HuH-7.5 (cell line): ENCODE measurements around the gene MUC6.

ENCODE experiments used
- DNase-seq: peaks from one replicate; pipeline ENCODE4 v3.0.0; 2011; ENCODE audit warnings: low spot score

The MUC6 gene

GRCh38 chr11:1009371-1009770 lies 27.1 kb downstream of the MUC6 start:
- no peak for DNase-seq

- no peak for DNase-seq
Measured at GRCh38 chr11:1008803-1009145, 27.7 kb downstream of the MUC6 start.

GRCh38 chr11:1008001-1008802 lies 28.3 kb downstream of the MUC6 start:
- DNase-seq, result no peak

GRCh38 chr11:1007279-1007678 lies 29.2 kb downstream of the MUC6 start:
- DNase-seq, result no peak

GRCh38 chr11:1006762-1007161 lies 29.8 kb downstream of the MUC6 start:
- DNase-seq, result no peak

- DNase-seq, result no peak
Measured at GRCh38 chr11:1005928-1006327, 30.6 kb downstream of the MUC6 start.

- no peak for DNase-seq
Measured at GRCh38 chr11:1003159-1003558, 33.4 kb downstream of the MUC6 start.

- no peak for DNase-seq
Measured at GRCh38 chr11:1002406-1002984, 34.0 kb downstream of the MUC6 start.

GRCh38 chr11:1001617-1002405 lies 34.7 kb downstream of the MUC6 start:
- DNase-seq, result no peak

- no peak for DNase-seq
Measured at GRCh38 chr11:1000357-1001278, 35.9 kb downstream of the MUC6 start.

GRCh38 chr11:999009-999408 lies 37.5 kb downstream of the MUC6 start:
- DNase-seq, result no peak

GRCh38 chr11:997907-998306 lies 38.6 kb downstream of the MUC6 start:
- no peak for DNase-seq

GRCh38 chr11:996681-997080 lies 39.8 kb downstream of the MUC6 start:
- no peak for DNase-seq

GRCh38 chr11:995752-996420 lies 40.6 kb downstream of the MUC6 start:
- no peak for DNase-seq

- no peak for DNase-seq
Measured at GRCh38 chr11:995044-995751, 41.3 kb downstream of the MUC6 start.

GRCh38 chr11:993632-994167 lies 42.8 kb downstream of the MUC6 start:
- DNase-seq, result no peak

- no peak for DNase-seq
Measured at GRCh38 chr11:992577-992976, 43.9 kb downstream of the MUC6 start.

GRCh38 chr11:991711-992307 lies 44.7 kb downstream of the MUC6 start:
- no peak for DNase-seq

GRCh38 chr11:991034-991433 lies 45.5 kb downstream of the MUC6 start:
- DNase-seq, result no peak

GRCh38 chr11:990101-990500 lies 46.4 kb downstream of the MUC6 start:
- DNase-seq, result no peak
